HL-60 (cell line): ENCODE data around the gene PLEKHG2.

ENCODE experiments used
- CTCF ChIP-seq: IDR thresholded peaks from one replicate; pipeline ENCODE4 v1.5.1; 2011; ENCODE audit warnings: low read length, control low read depth, inconsistent platforms; ENCODE audit not compliant: insufficient read depth
- REST ChIP-seq: IDR thresholded peaks from 2 replicates; pipeline ENCODE4 v1.6.1; 2012; ENCODE audit warnings: low read depth; ENCODE audit not compliant: insufficient replicate concordance

GRCh38 chr19:39398297-39398864 lies 14.1 kb upstream of the PLEKHG2 start:
- TF ChIP-seq CTCF: no peak
- no peak for TF ChIP-seq REST
